HG03354 (cell line): ENCODE data around the gene FARSA.

Experiments
- ATAC-seq: cut with Tn5 transposase; IDR thresholded peaks from one replicate; pipeline ENCODE4 v1.9.1; 2021; ENCODE audit warnings: mild to moderate bottlenecking; ENCODE audit not compliant: unreplicated experiment, poor library complexity, severe bottlenecking

The FARSA gene

DNA sequence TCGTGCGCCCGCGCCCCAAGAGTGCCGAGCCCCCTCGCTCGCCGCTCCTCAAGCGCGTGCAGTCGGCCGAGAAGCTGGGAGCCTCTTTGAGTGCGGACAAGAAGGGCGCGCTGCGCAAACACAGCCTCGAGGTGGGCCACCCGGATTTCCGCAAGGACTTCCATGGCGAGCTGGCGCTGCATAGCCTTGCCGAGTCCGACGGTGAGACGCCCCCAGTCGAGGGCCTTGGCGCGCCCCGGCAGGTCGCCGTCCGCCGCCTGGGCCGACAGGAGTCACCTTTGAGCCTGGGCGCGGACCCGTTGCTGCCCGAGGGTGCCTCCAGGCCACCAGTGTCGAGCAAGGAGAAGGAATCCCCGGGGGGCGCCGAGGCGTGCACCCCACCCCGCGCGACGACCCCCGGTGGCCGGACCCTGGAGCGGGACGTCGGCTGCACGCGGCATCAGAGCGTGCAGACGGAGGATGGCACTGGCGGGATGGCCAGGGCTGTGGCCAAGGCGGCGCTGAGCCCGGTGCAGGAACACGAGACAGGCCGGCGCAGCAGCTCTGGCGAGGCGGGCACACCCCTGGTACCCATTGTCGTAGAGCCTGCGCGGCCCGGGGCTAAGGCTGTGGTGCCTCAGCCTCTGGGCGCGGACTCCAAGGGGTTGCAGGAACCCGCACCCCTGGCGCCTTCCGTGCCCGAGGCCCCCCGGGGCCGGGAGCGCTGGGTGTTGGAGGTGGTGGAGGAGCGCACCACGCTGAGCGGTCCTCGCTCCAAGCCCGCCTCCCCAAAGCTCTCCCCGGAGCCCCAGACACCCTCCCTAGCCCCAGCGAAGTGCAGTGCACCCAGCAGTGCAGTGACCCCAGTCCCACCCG, 59.4 kb downstream of the FARSA start:
- no peak for ATAC-seq

DNA sequence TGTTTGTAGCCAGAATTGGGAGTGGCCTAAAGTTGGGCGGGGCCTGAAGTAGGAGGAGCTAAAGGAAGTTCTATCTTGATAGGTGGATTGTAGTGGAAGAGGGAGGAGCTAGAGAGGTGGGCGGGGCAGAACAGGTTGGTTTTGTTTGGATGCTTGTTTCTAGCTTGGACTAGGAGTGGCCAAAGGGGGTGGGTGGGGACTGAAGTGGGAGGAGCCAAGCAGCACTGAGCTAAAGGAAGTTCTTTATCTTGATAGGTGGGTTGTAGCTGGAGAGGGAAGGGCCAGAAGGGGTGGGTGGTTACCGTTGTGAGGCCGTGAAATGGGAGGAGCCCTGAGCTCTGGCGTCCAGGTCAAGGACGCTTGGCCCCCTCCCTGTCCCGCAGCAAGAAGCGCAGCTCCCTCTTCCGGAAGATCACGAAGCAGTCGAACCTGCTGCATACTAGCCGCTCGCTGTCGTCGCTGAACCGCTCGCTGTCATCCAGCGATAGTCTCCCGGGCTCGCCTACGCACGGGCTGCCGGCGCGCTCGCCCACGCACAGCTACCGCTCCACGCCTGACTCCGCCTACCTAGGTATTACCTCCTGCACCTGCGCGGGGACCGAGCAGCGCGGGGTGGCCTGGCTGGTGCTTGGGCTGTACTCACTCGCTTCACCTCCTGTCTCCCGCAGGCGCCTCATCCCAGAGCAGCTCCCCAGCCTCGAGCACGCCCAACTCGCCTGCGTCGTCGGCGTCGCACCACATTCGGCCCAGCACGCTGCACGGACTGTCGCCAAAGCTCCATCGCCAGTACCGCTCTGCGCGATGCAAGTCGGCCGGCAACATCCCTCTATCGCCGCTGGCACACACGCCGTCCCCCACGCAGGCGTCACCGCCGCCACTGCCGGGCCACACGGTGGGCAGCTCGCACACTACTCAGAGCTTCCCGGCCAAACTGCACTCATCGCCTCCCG, 60.3 kb downstream of the FARSA start:
- ATAC-seq, result no peak
